GM23338 (cell line): Measurements from ENCODE around the gene CD83. TPM values are rescaled to one million over a fixed set of nuclear protein-coding genes. Genes with fewer than 3 reads are reported as not detected.

ENCODE experiments used
- ATAC-seq: fragments of 200-7000 bp; cut with Tn5 transposase; 3 replicates; pipeline ENCODE4 v1.9.1; 2020
- DNase-seq: peaks from one replicate; pipeline ENCODE4 v3.0.0-alpha.2; 2015; ENCODE audit warnings: low spot score
- H2AFZ ChIP-seq: fragments of 200-600 bp; sonication (generic); 2 replicates; pipeline ENCODE4 v1.8.0; 2016; ENCODE audit warnings: antibody characterized with exemption, mild to moderate bottlenecking, moderate library complexity
- H3F3A ChIP-seq: fragments of 200-600 bp; sonication (generic); replicated peaks from 2 replicates; pipeline ENCODE4 v1.8.0; 2017; ENCODE audit warnings: antibody characterized with exemption, mixed run types, low read depth
- H3K27ac ChIP-seq: fragments of 200-600 bp; sonication (generic); 2 replicates; pipeline ENCODE4 v1.6.1; 2016; ENCODE audit warnings: low read depth
- H3K27me3 ChIP-seq: fragments of 200-600 bp; sonication (generic); 2 replicates; pipeline ENCODE4 v1.8.0; 2016; ENCODE audit warnings: mild to moderate bottlenecking, mixed run types, moderate library complexity; ENCODE audit not compliant: insufficient read depth
- H3K36me3 ChIP-seq: fragments of 200-600 bp; sonication (generic); 2 replicates; pipeline ENCODE4 v1.8.0; 2016; ENCODE audit warnings: mild to moderate bottlenecking; ENCODE audit not compliant: insufficient read depth
- H3K4me1 ChIP-seq: fragments of 200-600 bp; sonication (generic); 2 replicates; pipeline ENCODE4 v1.8.0; 2016; ENCODE audit warnings: mild to moderate bottlenecking, moderate library complexity; ENCODE audit not compliant: insufficient read depth
- H3K4me2 ChIP-seq: fragments of 200-600 bp; sonication (generic); 2 replicates; pipeline ENCODE4 v1.7.1; 2017; ENCODE audit warnings: mixed run types
- H3K4me3 ChIP-seq: fragments of 200-600 bp; sonication (generic); 2 replicates; pipeline ENCODE4 v1.6.1; 2016; ENCODE audit warnings: mixed run types
- H3K79me2 ChIP-seq: fragments of 200-600 bp; sonication (generic); replicated peaks from 2 replicates; pipeline ENCODE4 v1.8.0; 2017; ENCODE audit warnings: mild to moderate bottlenecking; ENCODE audit not compliant: insufficient read depth
- H3K9me2 ChIP-seq: fragments of 200-600 bp; sonication (generic); 2 replicates; pipeline ENCODE4 v1.8.0; 2017; ENCODE audit not compliant: insufficient read depth
- H4K20me1 ChIP-seq: fragments of 200-600 bp; sonication (generic); replicated peaks from 2 replicates; pipeline ENCODE4 v1.8.0; 2017; ENCODE audit warnings: mild to moderate bottlenecking; ENCODE audit not compliant: insufficient read depth
- H3K27ac Mint-ChIP-seq: 2 replicates; pipeline ENCODE4 v1.8.0; 2020; ENCODE audit warnings: inconsistent platforms, mild to moderate bottlenecking, moderate library complexity, mixed read lengths
- H3K27me3 Mint-ChIP-seq: 3 replicates; pipeline ENCODE4 v1.8.0; 2022; ENCODE audit warnings: low read depth, mild to moderate bottlenecking, moderate library complexity, mixed read lengths, inconsistent platforms; ENCODE audit not compliant: insufficient read depth, poor library complexity
- H3K36me3 Mint-ChIP-seq: 3 replicates; pipeline ENCODE4 v1.8.0; 2021; ENCODE audit warnings: low read depth, mild to moderate bottlenecking, inconsistent platforms, moderate library complexity, mixed read lengths
- H3K4me1 Mint-ChIP-seq: 3 replicates; pipeline ENCODE4 v1.8.0; 2020; ENCODE audit warnings: mild to moderate bottlenecking, inconsistent platforms, mixed read lengths
- H3K4me3 Mint-ChIP-seq: 3 replicates; pipeline ENCODE4 v1.8.0; 2021; ENCODE audit warnings: moderate library complexity, mild to moderate bottlenecking, inconsistent platforms, mixed read lengths
- H3K9me3 Mint-ChIP-seq: 3 replicates; pipeline ENCODE4 v1.8.0; 2020; ENCODE audit warnings: moderate library complexity, mild to moderate bottlenecking, inconsistent platforms, mixed read lengths
- CREB1 ChIP-seq: fragments of 250-450 bp; sonication (Bioruptor Pico); IDR thresholded peaks from 2 replicates; pipeline ENCODE4 v1.5.0; 2020; ENCODE audit warnings: low read depth, mild to moderate bottlenecking, moderate library complexity
- EZH2 ChIP-seq: fragments of 200-600 bp; sonication (generic); IDR thresholded peaks from one replicate; pipeline ENCODE4 v1.8.0; 2017; ENCODE audit warnings: antibody characterized with exemption, mild to moderate bottlenecking, low read depth; ENCODE audit not compliant: unreplicated experiment
- EZH2phosphoT487 ChIP-seq: fragments of 200-600 bp; sonication (generic); IDR thresholded peaks from one replicate; pipeline ENCODE4 v1.8.1; 2018; ENCODE audit warnings: antibody characterized with exemption; ENCODE audit not compliant: unreplicated experiment
- JUNB ChIP-seq: IDR thresholded peaks from one replicate; pipeline ENCODE4 v1.6.1; 2016; ENCODE audit warnings: antibody characterized with exemption; ENCODE audit not compliant: unreplicated experiment
- NANOG ChIP-seq: IDR thresholded peaks from 2 replicates; pipeline ENCODE4 v1.6.1; 2016; ENCODE audit warnings: antibody characterized with exemption, borderline replicate concordance
- POLR2AphosphoS5 ChIP-seq: IDR thresholded peaks from 2 replicates; pipeline ENCODE4 v1.6.1; 2016; ENCODE audit warnings: antibody characterized with exemption, low read depth
- REST ChIP-seq: IDR thresholded peaks from one replicate; pipeline ENCODE4 v1.6.1; 2018; ENCODE audit warnings: antibody characterized with exemption; ENCODE audit not compliant: unreplicated experiment
- STAT1 ChIP-seq: IDR thresholded peaks from one replicate; pipeline ENCODE4 v1.6.1; 2016; ENCODE audit warnings: antibody characterized with exemption; ENCODE audit not compliant: unreplicated experiment
- ZNF114 ChIP-seq: fragments of 250-450 bp; sonication (Bioruptor Pico); IDR thresholded peaks from 2 replicates; pipeline ENCODE4 v1.5.0; 2020; ENCODE audit warnings: mild to moderate bottlenecking, moderate library complexity
- ZNF331 ChIP-seq: fragments of 250-450 bp; sonication (Bioruptor Pico); IDR thresholded peaks from 2 replicates; pipeline ENCODE4 v1.5.0; 2020; ENCODE audit warnings: low read depth, mild to moderate bottlenecking, moderate library complexity
- ZNF462 ChIP-seq: fragments of 250-450 bp; sonication (Bioruptor Pico); IDR thresholded peaks from 2 replicates; pipeline ENCODE4 v1.5.0; 2020; ENCODE audit warnings: mild to moderate bottlenecking, moderate library complexity
- polyA plus RNA-seq: library from polyadenylated mRNA; unstranded; fragments of >200 nt; fragmentation: Nextera tagmentation; extraction: Ambion mirVana; gene quantifications from 2 replicates; pipeline ENCODE4 v1.2.1, GENCODE V29; 2016
- total RNA-seq: library from RNA; depleted of rRNA; stranded (reverse); fragments of >200 nt; shearing (Covaris generic); gene quantifications from 2 replicates; pipeline ENCODE4 v1.2.3, GENCODE V29; 2014
- TF ChIP-seq, protein P1 (sequence below): IDR thresholded peaks from 2 replicates; pipeline ENCODE4 v1.6.1; 2016; ENCODE audit warnings: antibody characterized with exemption
- TF ChIP-seq, protein P2 (sequence below), 2 experiments: fragments of 200-600 bp in 1 of 2; sonication (generic) in 1 of 2; conservative IDR thresholded peaks; 2 replicates each; pipeline versions ENCODE4 v1.5.1 to v1.6.1; 2016 to 2017; ENCODE audit warnings: antibody characterized with exemption in 2 of 2, low read depth in 2 of 2, mild to moderate bottlenecking in 2 of 2, moderate library complexity in 1 of 2

Gene CD83
- total and polyA plus RNA-seq, 2 experiments from 2014 or later: 8.1 to 13.2 TPM

DNA sequence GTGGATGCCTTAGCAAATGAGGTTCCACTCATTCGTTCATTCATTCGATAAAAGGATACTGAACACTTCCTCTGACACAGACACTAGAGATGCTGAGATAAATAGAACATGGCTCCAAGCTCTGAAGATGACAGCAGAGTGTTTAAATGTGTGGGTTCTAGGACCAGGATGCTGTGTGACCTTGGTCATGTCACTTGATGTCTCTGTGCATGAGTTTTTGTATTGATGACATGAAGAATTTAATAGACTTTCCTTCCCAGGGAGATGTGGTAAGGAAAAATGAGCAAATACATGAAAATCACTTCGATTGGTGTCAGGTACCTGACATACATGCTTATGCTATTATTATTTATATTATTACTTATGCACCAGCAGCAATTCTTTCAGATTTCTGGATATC, 34.3 kb upstream of the CD83 start:
- H3K36me3 Mint-ChIP-seq: no peaks in the 10 kb centered on the region
- ATAC-seq: no peak
- peaks cover 19% of the 10 kb centered on the region for H3K4me1 Mint-ChIP-seq
- Histone ChIP-seq H3F3A (no peaks in the 10 kb centered on the region), H3K79me2 (no peaks in the 10 kb centered on the region), H3K9me2 (no peaks in the 10 kb centered on the region), H3K27ac (no peak overlapping the region), H3K36me3 (no peaks in the 10 kb centered on the region; the same call in 1 of the 2 replicates), H4K20me1 (0 out of 2 replicates have a peak, but pooled peaks cover 3% of the 10 kb centered on the region), H3K4me2 (peak overlapping the region; percentile 6; the same call in 1 of the 2 replicates), H3K4me1 (peaks cover 9% of the 10 kb centered on the region; the same call in 1 of the 2 replicates), H2AFZ (no peak overlapping the region), H3K4me3 (no peak overlapping the region), H3K27me3 (no peaks in the 10 kb centered on the region)
- DNase-seq: no peak
- H3K27ac Mint-ChIP-seq: no peak overlapping the region
- no peak overlapping the region for H3K4me3 Mint-ChIP-seq
- TF ChIP-seq, protein P1, sequence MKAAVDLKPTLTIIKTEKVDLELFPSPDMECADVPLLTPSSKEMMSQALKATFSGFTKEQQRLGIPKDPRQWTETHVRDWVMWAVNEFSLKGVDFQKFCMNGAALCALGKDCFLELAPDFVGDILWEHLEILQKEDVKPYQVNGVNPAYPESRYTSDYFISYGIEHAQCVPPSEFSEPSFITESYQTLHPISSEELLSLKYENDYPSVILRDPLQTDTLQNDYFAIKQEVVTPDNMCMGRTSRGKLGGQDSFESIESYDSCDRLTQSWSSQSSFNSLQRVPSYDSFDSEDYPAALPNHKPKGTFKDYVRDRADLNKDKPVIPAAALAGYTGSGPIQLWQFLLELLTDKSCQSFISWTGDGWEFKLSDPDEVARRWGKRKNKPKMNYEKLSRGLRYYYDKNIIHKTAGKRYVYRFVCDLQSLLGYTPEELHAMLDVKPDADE: no peak
- TF ChIP-seq POLR2AphosphoS5 (no peak), EZH2phosphoT487 (no peak), REST (no peak), NANOG (no peak), STAT1 (no peak), ZNF462 (no peak), JUNB (no peak), ZNF114 (CRISPR knock-in tag) (no peak), ZNF331 (CRISPR knock-in tag) (no peak), EZH2 (no peak), CREB1 (no peak)
- TF ChIP-seq, protein P2, sequence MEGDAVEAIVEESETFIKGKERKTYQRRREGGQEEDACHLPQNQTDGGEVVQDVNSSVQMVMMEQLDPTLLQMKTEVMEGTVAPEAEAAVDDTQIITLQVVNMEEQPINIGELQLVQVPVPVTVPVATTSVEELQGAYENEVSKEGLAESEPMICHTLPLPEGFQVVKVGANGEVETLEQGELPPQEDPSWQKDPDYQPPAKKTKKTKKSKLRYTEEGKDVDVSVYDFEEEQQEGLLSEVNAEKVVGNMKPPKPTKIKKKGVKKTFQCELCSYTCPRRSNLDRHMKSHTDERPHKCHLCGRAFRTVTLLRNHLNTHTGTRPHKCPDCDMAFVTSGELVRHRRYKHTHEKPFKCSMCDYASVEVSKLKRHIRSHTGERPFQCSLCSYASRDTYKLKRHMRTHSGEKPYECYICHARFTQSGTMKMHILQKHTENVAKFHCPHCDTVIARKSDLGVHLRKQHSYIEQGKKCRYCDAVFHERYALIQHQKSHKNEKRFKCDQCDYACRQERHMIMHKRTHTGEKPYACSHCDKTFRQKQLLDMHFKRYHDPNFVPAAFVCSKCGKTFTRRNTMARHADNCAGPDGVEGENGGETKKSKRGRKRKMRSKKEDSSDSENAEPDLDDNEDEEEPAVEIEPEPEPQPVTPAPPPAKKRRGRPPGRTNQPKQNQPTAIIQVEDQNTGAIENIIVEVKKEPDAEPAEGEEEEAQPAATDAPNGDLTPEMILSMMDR (conservative IDR thresholded peaks at IDR 0.05; ENCODE audit: low read depth in 2 of 2): no peak
- no peaks in the 10 kb centered on the region for H3K9me3 Mint-ChIP-seq
- no peaks in the 10 kb centered on the region for H3K27me3 Mint-ChIP-seq
